HG03139 (cell line): ENCODE results near the gene KDM4C.

Experiments used
- ATAC-seq: cut with Tn5 transposase; IDR thresholded peaks from one replicate; pipeline ENCODE4 v1.9.1; 2021; ENCODE audit not compliant: unreplicated experiment

KDM4C gene

GRCh38 chr9:6961845-6962522, 204.2 kb downstream of the KDM4C start:
- ATAC-seq: no peak

- ATAC-seq: no peak
Observed at GRCh38 chr9:6965566-6965965, 207.8 kb downstream of the KDM4C start.

- ATAC-seq: no peak
Observed at GRCh38 chr9:6968271-6968670, 210.5 kb downstream of the KDM4C start.

- ATAC-seq: no peak
Observed at GRCh38 chr9:6969805-6970204, 212.0 kb downstream of the KDM4C start.

- no peak for ATAC-seq
Observed at GRCh38 chr9:6973089-6973488, 215.3 kb downstream of the KDM4C start.

GRCh38 chr9:6973762-6974161, 216.0 kb downstream of the KDM4C start:
- peak; percentile 96 for ATAC-seq

- no peak for ATAC-seq
Observed at GRCh38 chr9:6975198-6975597, 217.4 kb downstream of the KDM4C start.

- ATAC-seq: no peak
Observed at GRCh38 chr9:6977761-6978160, 220.0 kb downstream of the KDM4C start.

GRCh38 chr9:6978591-6978990, 220.8 kb downstream of the KDM4C start:
- no peak for ATAC-seq

GRCh38 chr9:6984941-6985578, 227.3 kb downstream of the KDM4C start:
- no peak for ATAC-seq

GRCh38 chr9:6986141-6986815, 228.5 kb downstream of the KDM4C start:
- ATAC-seq: no peak

GRCh38 chr9:6987381-6987780, 229.6 kb downstream of the KDM4C start:
- no peak for ATAC-seq

GRCh38 chr9:6991418-6991817, 233.6 kb downstream of the KDM4C start:
- ATAC-seq: no peak

- ATAC-seq: no peak
Observed at GRCh38 chr9:6996061-6996854, 238.5 kb downstream of the KDM4C start.

GRCh38 chr9:6997330-6997729, 239.6 kb downstream of the KDM4C start:
- no peak for ATAC-seq

- ATAC-seq: no peak
Observed at GRCh38 chr9:6999794-7000193, 242.0 kb downstream of the KDM4C start.

- no peak for ATAC-seq
Observed at GRCh38 chr9:7001571-7001970, 243.8 kb downstream of the KDM4C start.

GRCh38 chr9:7003861-7004260, 246.1 kb downstream of the KDM4C start:
- no peak for ATAC-seq

GRCh38 chr9:7006417-7006816, 248.6 kb downstream of the KDM4C start:
- no peak for ATAC-seq

GRCh38 chr9:7008411-7008810, 250.6 kb downstream of the KDM4C start:
- no peak for ATAC-seq

GRCh38 chr9:7009065-7009464, 251.3 kb downstream of the KDM4C start:
- ATAC-seq: no peak
